CD4-positive, alpha-beta T cell treated with Interleukin-17A for 4 hours (primary cell): ENCODE data around the gene PNPLA7.
"Not testable (repeated sequence)": the region's sequence is repeated elsewhere in the genome, so short reads cannot be mapped to it uniquely, and the experiment has no call there.

Experiments
- DNase-seq: peaks from one replicate; pipeline ENCODE4 v3.0.0-alpha.2; 2020; ENCODE audit warnings: mixed read lengths

The PNPLA7 gene

DNA sequence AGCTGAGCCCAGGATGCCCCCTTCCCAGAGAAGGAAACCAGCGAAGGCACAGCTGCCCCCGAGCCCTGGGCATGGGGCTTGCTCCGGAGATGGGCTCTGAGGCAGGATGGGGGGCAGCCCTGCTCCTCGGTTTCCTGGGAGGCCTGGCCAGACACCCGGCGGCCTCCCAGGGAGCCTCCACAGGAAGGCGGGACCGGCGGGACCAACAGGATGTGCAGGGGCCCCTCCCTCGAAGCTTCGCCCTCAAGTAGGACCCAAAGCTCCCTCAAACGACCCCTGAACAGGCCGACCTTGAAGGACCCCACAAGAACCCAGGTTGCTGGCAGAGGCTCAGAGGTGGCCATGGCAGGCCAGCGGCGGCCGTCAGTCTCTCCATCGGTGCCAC lies 138.9 kb downstream of the PNPLA7 start:
- peak; percentile 17 for DNase-seq

GRCh38 chr9:137410891-137411249 lies 139.3 kb downstream of the PNPLA7 start:
- no peak for DNase-seq

DNA sequence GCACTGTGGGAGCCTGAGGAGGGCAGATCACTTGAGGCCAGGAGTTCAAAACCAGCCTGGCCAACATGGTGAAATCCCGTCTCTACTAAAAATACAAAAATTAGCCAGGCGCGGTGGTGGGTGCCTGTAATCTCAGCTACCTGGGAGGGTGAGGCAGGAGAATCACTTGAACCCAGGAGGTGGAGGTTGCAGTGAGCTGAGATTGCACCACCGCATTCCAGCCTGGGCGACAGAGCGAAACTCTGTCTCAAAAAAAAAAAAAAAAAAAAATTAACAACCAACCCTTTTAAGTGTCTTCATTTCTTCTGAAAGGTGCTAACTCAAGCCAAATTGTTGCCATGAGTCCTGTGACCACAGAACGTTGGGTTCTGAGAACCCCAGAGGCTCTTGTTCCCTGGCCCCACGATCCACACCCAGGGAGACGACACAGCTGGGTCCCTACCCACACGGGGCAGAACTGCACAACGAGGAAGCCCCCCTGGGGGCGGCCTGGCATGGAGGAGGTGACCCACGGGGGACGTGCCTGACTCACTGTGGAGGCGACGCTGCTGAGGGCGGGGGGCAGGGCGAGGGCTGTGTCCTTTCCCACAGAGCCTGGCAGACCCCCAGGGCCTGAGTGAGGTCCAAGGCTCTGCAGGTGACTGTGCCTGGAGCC lies 139.8 kb downstream of the PNPLA7 start:
- not testable (repeated sequence) for DNase-seq
